Cardiac fibroblast (primary cell): ENCODE data around the gene SVIL.
A peak's percentile ranks its signal among the peaks of the same experiment; 100 is the strongest.
"Not testable (repeated sequence)": the region's sequence is repeated elsewhere in the genome, so short reads cannot be mapped to it uniquely, and the experiment has no call there.

Source experiments
- DNase-seq, 2 donors: peaks; one replicate each; pipeline versions ENCODE4 v3.0.0 to v3.0.0-alpha.2; 2010; ENCODE audit warnings: low read depth in 2 of 2
- H3K4me3 ChIP-seq, 2 donors: replicated peaks in 1 of 2; 1 replicate in 1 of 2; 2 replicates in 1 of 2; pipeline ENCODE4 v1.5.1; 2011; ENCODE audit warnings: low read depth in 2 of 2, low read length in 2 of 2, mild to moderate bottlenecking in 2 of 2, moderate library complexity in 1 of 2
- CTCF ChIP-seq: IDR thresholded peaks from one replicate; pipeline ENCODE4 v1.5.1; 2011; ENCODE audit warnings: low read depth, mild to moderate bottlenecking, low read length, inconsistent platforms

Gene SVIL

GRCh38 chr10:29630205-29631048 lies 4.3 kb downstream of the SVIL start:
- H3K4me3 ChIP-seq: no peak overlapping the region
- TF ChIP-seq CTCF: no peak
- DNase-seq: no peak

GRCh38 chr10:29628912-29629526 lies 5.8 kb downstream of the SVIL start:
- TF ChIP-seq CTCF: no peak
- H3K4me3 ChIP-seq: no peak overlapping the region
- no peak for DNase-seq

GRCh38 chr10:29628311-29628710 lies 6.5 kb downstream of the SVIL start:
- TF ChIP-seq CTCF: no peak
- DNase-seq: no peak

GRCh38 chr10:29627201-29628132 lies 7.3 kb downstream of the SVIL start:
- DNase-seq: peak; percentile 80 to 88
- no peak overlapping the region for H3K4me3 ChIP-seq
- TF ChIP-seq CTCF: no peak

More at GRCh38 chr10:29628311-29628710, 6.5 kb downstream of the SVIL start:
- no peak overlapping the region for H3K4me3 ChIP-seq

GRCh38 chr10:29624357-29624756 lies 10.4 kb downstream of the SVIL start:
- not testable (repeated sequence) for DNase-seq, H3K4me3 ChIP-seq

GRCh38 chr10:29623797-29624196 lies 11.0 kb downstream of the SVIL start:
- H3K4me3 ChIP-seq: no peak overlapping the region
- TF ChIP-seq CTCF: no peak
- DNase-seq: peak in 1 of 2 donors; percentile 78

- no peak overlapping the region for H3K4me3 ChIP-seq
- TF ChIP-seq CTCF: no peak
- no peak for DNase-seq
These were observed 12.3 kb downstream of the SVIL start for GRCh38 chr10:29622382-29622922.
